Measurements from ENCODE around the gene PRSS56. TPM values are rescaled to one million over a fixed set of nuclear protein-coding genes. Genes with fewer than 3 reads are reported as not detected.

Gene PRSS56
- total RNA-seq, 1 donor from 2014 or later: not detected

DNA sequence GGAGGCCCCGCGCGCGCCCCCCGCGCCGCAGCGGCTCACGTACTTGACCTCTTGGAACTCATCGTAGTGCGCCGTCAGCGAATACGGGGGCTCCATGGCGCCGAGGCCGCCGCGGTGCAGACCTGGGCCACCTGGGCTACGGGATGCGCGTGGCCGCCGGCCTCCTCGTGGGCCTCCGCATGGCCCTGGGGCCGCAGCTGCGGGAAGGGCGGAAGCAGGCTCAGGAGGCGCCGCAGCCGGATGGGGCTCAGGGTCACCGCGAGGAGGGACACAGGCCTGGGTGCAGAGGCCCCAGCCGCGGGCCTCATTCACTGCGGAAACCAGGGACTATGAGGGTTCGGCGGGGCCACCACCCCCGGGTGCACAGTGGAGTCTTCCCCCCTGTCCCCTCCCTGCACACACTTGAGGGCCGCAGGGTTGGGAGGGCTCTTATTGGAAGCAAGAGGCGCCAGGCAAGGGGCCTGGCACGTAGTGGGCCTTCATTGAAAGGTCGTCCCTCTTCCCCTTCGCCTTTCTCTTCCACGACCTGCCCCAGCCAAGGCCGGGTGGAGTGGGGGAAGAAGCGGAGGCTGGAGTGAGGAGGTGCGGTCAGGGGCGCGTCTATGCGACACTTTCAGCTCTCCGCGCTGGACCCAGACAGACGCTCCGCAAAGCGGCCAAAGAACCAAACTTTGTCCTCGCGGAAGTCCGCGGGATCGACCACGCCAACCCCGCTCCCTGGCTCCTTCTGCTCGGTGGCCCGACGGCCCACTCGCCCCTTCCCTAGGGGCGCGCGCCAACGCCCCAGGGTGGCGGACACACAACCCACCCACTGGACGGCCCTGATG, 33.4 kb upstream of the PRSS56 start:
- no peak for DNase-seq

DNA sequence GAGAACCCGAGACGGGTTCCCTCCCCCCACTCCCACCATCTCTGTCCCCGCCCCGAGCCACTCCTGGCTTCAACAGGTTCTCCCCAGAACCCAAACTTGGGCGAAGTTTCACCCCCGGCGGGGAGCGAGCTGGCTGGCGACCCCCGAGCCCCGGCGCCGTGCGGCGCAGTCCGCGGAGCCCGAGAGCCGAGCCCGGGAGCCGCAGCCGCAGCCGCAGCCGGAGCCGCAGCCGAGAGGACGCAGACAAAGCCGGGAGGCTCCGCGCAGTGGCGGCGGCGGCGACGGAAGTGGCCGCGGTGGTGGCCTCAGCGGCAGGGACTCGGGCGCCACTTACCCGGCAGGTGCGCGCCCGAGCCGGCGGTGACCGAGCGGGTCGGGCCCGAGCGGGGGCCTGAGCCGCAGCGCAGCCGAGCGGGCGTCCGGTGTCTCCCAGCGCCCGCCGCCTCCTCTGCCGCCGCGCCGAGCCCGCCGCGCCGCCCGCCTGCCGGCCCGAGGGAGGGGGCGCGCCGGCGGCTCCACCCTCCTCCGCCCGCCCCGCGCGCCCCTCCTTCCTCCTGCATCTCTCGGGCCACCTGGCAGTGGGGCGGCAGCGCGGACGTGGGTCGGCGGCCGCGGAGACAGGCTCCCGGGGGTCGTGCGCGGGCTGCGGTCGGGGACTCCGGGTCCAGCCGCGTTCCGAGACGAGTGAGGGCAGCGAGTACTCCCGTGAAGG, 32.6 kb upstream of the PRSS56 start, which contains the start of gene ECEL1:
Gene ECEL1 (minus strand): TSS at position 450 of the 712 bp plus-strand sequence. CDS start 1,181 bp downstream, outside the sequence.
- no peak for DNase-seq

DNA sequence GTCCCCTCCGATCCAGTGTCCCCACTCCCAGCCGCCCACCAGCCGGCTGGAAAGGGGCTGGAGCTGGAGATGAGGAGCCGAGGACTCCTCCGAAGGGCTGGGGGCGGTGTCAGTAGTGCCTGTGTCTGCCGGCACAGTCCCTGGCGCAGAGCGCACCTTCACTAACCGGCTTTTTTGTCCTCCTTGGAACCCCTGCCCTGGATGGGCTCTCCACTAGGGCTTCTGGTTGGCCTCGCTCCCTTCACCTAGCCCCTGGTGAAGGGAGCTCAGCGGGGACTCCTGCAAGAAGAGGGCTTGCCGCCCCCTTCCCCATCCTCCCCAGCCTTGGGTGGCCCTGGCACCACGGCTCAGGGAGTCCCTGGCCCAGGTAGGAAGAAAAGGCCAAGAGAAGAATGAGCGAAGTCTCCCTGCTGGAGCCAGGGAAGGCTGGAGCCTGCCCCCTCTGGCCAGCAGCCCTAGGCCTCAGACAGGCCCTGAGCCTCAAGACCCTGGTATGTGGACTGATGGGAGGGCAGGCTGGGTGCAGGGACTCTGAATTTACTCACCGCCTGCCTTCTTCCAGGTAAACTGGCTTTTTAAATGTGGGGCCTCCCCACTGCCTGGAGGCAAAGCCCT, 32.0 kb upstream of the PRSS56 start:
- DNase-seq: no peak

DNA sequence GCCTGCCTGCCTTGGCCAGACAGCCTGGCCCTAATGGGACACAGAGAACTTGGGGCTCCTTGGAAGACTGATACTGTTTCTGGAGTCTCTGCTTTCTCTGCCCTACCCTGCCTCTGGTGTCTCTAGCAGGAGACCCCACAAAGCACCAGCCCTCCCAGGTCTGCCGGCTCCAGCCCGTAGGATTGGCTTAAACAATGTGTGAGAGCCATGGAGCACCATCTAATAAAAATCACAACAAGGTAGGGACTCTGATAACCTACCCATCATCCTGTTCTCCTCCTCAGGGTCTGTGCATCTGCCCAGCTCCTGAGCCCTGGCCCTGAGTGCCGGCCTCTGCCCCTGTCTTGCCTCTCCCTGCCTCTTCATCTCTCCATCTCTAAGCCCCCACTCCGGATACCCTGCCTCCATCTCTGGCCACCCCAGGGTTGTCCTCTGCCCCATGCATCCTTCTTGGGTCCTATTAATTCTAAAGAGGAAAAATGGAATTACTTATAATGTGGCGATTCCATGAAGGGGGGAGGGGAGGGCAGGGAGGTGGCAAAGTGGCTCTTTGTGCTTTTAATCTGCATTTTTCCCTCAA, 31.4 kb upstream of the PRSS56 start:
- no peak for DNase-seq

DNA sequence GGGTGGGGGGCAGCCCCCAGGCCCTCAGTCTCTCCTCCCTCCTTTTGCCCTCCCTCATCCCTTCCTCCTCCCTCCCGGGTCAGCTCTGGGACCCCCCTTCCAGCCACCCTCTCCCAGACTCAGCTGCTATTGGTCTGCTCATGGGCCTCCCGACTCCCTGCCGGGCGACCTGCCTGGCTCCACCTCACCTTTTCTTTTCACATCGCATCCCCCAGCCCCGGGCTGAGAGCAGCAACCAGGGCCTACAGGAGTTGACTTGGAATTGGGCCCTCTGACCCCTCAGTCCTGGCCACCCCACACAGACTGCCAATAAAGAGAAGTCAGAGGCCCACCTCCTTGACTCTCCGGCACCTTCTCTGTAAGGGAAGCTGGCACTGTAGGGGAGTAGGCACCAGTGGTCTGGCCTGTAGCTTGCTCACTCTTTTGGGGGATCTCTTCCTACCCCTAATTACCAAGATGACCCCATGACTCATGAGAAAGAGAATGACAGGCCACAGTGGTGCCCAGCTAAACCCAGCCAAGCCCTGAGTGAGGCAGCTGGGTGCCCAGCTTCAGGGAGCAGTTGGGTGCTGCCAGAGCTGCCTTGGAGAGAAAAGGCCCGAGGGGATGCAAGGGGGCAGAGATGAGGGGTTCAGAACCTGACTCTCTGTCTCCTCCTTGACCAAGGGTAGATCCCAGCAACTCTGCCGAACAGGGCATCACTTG, 30.5 kb upstream of the PRSS56 start:
- DNase-seq: no peak

DNA sequence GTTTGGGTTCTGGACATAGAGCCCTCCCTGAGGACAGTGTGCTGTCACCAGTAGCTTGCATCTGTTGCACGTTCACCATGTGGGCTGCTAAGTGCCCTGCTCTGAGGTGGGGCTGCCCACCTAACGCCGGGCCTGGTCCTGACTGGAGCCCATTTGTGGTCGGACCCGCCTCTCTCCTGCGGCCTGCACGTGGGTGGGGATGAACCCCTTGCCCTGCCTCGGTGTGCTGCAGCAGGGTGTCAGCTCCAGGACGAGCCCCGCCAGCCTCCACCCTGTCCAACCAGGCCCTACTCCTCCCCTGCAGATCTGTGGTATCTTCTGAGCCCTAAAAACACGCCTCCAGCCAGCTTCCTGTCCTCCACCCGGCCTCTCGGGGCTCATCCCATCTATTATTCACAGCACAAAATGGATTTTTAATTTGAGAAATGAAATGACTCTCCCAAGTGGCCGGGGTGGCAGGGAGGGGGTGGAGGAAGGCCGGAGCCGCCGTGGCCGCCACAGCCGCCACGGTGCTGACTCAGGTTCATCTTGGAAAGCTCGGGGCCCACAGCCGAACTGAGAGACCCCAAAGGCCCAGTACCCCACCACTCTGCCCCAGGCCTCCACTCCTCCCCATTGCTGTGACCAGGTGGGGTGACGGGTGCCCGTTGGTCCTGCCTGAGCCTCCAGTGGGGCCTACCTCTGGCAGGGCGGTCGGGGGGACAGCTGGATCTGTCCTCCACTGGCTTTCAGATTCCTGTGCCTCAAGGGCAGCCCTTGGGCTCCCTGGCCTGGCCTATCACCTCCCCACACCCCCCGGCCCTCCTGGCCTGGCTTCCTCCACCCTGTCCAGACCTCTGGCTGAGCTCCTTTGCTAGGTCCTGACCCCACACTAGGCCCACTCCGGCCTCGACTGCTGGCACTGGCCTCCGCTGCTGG, 29.7 kb upstream of the PRSS56 start:
- no peak for DNase-seq

DNA sequence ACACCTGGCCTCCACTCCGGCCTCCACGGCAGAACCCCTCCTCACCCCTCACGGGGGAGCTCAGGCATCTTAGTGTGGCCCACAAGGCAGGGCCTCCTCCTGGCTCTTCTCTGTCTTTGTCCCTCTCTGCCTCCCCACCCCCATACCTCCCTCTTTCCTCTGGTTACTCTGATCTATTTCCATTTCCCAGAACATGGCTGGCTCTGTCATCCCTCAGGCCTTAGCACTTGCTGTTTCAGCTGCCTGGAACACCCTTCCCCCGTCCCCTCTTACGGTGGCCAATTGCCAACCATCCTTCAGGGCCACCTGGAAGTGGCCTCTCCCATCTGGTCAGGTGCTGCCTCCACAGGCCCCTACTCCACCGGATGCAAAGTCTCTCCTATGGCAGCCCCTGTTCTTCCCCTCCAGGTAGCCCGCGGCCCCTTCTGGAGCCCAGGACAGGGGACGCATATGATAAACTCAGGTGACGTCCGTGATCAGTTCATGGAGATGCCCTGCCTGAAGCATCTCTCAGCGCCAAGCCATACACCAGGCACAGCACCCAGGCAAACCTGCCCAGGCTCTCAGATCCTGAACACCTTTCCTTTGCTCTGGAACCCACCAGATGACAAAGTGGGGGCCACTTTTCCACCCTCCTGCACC, 28.9 kb upstream of the PRSS56 start:
- no peak for DNase-seq

DNA sequence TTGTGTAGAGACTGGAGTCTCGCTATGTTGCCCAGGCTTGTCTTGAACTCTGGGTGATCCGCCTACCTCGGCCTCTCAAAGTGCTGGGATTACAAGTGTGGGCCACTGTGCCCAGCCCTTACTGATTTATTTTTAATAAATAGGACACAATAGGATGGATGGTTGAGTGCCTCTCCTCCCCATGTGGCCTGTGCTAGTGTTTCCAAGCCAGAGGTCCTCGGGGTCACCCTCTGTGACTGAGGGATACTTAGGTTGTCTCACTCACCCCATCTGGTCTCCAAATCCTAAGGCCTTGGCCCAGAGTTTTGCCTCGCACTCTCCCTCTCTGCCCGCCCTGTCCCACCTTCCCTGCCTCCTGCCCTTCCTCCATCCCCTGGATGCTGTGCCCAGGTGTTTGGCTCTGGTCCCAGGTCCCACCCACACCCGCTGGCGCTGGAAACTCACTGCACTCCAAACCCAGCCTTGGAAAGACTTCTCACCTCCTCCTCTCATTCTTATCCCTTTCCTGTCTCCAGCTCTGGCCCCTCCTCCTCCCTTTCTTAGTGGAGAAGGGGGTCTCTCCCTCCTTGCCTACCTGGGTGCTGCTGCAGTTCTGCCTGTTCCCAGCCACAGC, 27.8 kb upstream of the PRSS56 start:
- no peak for DNase-seq

DNA sequence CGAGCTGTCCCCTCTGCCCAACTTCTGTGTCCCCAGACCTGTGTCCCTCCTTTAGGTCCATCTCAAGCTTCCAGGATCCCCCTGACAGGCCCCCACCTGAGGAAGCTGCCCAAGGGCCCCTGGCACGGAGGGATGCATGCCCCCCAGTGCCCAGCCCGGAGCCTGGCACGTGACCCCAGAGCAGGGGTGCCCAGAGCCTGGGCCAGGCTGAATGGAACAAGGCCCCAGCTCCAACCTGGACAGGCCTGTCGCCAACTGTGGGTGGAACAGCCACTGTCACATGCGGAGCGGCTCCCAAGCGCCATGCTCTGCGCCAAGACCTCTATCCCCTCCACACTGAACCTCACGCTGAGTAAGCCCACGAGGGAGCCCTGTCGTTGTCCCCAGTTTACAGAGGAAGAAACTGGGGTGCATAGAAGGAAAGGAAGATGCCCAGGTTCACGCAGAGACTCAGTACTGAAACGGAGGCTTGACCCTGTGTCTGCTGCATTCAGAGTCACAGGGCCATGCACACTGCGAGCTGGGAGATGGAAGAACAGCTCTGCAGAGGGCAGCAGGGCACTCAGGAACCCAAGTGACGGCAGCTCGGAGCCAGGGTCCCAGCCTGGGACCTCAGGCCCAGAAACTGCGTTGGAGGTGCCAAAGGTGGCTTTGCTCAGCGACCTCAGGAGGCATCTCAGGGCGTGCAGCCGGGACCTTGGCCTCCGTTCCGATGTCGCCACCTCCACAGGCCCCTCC, 27.1 kb upstream of the PRSS56 start:
- DNase-seq: no peak

DNA sequence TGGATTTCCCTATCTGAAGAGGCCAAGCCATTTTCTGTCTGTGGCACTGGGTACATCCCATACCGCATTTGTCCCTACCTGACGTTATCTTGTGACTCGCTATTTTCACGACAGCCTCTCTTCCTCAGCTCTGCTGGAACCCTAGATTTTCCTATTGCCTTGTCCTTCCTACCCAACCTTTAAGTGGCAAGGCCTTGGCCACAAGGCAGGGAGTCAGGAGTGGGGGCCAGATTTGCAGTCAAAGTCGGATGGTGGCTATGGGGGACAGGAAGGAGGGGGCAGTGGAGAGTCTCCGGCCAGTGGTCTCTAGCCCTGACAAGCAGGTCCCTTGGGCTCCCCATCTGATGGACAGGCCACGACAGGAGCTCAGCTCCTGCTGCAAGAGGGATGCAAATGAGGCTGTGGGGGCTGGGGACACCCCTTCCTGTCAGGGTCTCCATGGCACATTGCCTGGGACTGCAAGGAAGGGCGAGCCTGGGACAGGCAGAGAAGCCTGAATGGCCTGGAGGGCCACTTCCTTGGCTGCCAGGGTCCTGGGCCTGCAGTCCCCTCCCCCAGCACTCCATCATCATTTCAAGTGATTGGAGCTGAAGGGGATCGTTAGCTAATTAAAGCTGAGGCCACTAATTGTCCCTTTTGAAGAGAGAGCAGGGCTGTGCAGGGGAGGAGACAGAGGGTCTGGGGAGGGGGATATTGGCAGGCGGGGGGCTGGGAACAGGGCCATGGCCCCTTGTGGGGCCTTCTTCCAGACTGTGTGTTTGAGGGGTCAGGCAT, 26.3 kb upstream of the PRSS56 start:
- DNase-seq: no peak

DNA sequence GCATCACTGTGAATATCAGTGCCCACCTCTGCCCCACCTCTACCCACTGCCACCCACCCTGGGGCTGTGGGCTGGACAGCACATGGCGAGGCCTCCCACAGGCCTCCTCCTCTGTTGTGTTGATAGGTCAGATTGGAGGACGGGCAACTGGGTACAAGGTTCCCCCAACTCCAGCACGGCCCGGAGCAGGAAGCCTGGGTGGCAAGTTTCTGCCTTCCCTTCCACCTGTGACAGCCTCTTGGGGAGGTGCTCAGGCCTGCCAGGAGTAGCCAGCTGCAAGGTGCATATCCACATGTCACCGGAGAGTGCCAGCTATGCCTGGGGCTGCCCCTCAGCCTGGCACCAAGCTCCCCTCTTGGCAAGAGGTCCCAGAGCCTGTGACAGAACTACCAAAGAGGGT, 25.6 kb upstream of the PRSS56 start:
- DNase-seq: no peak

DNA sequence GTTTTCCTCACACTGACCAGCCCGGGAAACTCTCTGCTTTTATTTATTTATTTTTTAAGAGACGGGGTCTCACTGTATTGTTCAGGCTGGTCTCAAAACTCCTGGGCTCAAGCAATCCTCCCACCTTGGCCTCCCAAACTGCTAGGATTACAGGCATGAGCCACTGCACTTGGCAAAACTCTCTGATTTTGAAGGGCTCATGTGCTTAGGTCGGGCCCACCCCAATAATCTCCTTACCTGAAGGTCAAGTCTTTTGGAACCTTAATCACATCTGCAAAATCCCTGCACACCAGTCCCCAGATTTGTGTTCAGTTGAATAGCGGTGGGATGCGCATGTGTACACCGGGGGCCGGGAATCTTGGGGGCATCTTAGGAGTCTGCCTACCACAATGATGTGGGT, 24.9 kb upstream of the PRSS56 start:
- no peak for DNase-seq

DNA sequence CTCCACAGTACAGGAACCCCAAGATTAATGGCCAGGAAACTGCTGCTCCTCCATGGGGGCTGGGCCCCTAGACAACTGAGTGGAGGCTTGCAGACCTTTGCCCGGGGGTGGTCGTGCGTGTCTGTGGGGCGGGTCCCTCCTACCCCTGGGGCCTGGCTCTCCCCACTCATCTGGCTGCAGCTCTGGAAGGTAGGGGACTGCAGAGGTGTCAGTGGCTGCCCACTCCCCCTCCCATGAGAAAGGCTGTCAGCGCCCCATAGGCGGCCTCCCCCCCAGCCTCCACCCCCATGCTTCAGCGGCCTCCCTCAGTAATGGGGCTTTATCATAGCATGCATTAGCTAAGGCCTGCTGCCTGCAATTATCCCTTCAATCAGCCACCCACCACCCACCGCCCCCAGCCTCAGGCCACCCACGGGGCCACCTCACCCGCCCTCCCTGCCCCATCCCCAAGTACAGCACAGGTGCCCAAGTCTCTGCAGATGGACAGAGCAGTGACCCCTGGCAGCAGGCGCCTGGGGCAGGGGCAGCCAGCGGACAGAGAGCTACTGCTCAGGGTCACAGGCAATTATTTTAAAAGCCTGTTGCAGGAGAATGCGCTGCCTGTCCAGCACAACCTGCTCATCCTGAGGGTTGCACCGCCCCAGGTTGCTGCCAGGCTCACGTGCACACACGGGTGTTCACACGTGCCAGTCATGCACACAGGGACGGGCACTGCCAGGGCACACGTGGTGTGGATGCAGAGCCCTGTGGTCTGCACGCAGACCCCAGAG, 23.5 kb upstream of the PRSS56 start:
- no peak for DNase-seq

DNA sequence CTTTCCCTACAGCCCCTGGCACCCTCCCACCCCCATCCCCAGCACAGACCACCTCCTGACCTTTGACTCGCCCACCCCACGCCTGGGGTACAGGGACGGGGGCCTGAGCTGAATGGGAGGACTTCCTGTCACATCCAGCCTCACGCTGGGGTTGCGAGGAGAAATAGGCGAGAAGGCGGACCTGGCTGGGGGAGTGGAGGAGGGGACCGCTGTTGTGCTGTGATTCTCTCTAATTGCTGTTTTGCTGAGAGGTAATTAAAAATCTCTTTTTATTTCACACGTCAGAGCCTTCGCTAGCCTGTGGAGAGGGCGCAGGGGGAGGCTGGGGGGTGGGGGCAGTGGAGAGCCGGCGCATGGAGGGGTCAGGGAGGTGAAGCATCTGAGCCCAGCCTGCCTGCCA, 22.8 kb upstream of the PRSS56 start:
- DNase-seq: no peak

DNA sequence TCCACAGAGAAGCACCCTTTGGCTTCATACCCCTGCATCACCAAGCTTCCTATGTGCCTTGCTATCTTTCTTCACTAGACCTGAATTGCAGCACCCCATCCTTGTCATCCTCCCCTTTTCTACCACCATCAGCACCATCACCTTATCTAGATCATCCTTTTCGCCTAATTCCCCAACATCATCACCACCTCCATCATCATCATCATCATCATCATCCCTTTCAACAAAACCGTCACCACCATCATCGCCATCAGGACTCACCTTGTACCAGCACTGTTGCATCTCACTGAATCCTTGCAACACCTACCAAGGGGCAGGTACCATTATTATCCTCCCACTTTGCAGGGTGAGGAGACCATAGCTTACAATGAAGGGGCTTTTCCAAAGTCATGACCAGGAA, 21.7 kb upstream of the PRSS56 start:
- DNase-seq: no peak

DNA sequence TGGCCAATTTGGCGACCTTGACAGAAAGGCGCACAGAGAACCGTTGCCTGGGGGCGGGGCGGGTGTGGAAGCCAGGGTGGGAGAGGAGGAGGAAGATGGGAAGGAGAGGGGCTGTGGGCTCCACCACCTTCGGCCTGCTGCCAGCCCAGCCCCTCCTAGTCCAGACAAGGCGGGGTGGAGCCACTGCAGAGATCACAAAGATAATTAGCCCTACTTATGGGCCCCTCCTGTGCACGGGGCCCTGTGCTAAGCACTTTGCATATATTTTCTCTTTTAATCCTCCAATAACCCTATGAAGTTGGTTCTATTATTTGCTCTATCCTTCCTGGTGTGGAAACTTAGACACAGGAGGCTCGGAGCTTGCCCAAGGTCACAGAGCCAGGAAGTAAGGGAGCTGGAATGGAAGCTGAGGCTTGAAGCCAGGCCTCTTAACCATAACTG, 18.8 kb upstream of the PRSS56 start:
- no peak for DNase-seq

DNA sequence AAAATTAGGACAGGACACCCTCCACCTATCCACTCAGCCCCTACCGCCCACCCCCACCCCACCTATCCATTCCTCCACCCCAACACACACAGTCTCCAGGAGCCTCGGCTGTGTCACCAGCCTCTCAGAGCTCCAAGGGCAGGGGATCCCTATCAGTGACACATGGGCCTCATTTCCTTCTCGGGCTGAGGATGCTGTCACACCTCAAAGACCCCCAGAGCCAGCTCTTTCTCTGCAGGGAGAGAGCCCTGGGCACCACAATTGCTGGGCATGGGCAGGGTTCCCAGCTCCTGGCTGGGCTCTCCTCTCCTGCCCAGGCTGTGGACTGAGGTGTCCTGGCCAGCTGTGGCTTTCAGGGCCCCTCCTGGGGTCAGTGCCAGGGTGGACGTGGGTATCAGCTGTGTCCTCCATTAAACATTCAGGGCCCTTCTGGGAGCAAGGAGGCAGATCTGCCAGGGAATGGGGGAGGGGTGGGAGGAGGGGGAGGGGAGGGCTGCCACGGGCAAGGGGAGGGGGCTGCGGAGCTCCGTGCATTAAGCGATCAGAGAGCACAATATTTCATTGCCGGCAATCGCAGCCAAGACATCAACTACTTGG, 18.3 kb upstream of the PRSS56 start:
- no peak for DNase-seq

Measured in skin of body (tissue), 2 donors.